Stimulated activated CD8-positive, alpha-beta memory T cell treated with anti-CD3 and anti-CD28 coated beads, Interleukin-7, amount 100 ng/mL, for 4 hours (primary cell): ENCODE results near the gene TM4SF20.

Experiments used
- DNase-seq, 2 donors: peaks; one replicate each; pipeline ENCODE4 v3.0.0-alpha.2; 2020; ENCODE audit warnings: low read depth in 2 of 2

The TM4SF20 gene

GRCh38 chr2:227320305-227321094 lies 58.6 kb downstream of the TM4SF20 start:
- DNase-seq: no peak

- no peak for DNase-seq
Observed at GRCh38 chr2:227317834-227318233, 61.3 kb downstream of the TM4SF20 start.

- DNase-seq: no peak
Observed at GRCh38 chr2:227313310-227313709, 65.8 kb downstream of the TM4SF20 start.

- no peak for DNase-seq
Observed at GRCh38 chr2:227312579-227312978, 66.5 kb downstream of the TM4SF20 start.
